Measurements from ENCODE around the gene FIZ1. TPM values are rescaled to one million over a fixed set of nuclear protein-coding genes. Genes with fewer than 3 reads are reported as not detected.

The FIZ1 gene
- total and polyA plus RNA-seq, 8 donors: 6.8 to 12.6 (median 10.3) TPM

GRCh38 chr19:55602104-55603001, 3.0 kb upstream of the FIZ1 start:
- 93% methylated on average over 60 of the region's 60 CpGs for WGBS, 2 donors
- Histone ChIP-seq H3K27ac (no peak overlapping the region), H3K27me3 (no peaks in the 10 kb centered on the region), H3K4me3 (no peak overlapping the region), H3K9me3 (no peaks in the 10 kb centered on the region), H3K4me1 (peaks cover 0 to 20% (median 0%) of the 10 kb centered on the region in 3 donors), H3K36me3 (no peaks in the 10 kb centered on the region)
- DNase-seq: peak in 5 of 6 donors; percentile 39 to 83 (median 60)
- TF ChIP-seq CTCF (IDR thresholded peaks at IDR 0.05): no peak
- intact Hi-C loops (cut with DNase I): no loop called here
- ATAC-seq: no peak
- no peak for FAIRE-seq

GRCh38 chr19:55601084-55601483, 1.8 kb upstream of the FIZ1 start:
- ATAC-seq: no peak
- no peak for TF ChIP-seq CTCF (IDR thresholded peaks at IDR 0.05)
- Histone ChIP-seq H3K9me3 (no peaks in the 10 kb centered on the region), H3K27me3 (no peaks in the 10 kb centered on the region), H3K27ac (peak overlapping the region; percentile 83 to 98 (median 97)), H3K4me3 (peak overlapping the region; percentile 62 to 86 (median 78)), H3K4me1 (peaks cover 0 to 13% (median 0%) of the 10 kb centered on the region in 3 donors), H3K36me3 (peaks cover 0 to 6% (median 0%) of the 10 kb centered on the region in 3 donors)
- intact Hi-C loops (cut with DNase I): no loop called here
- FAIRE-seq: no peak
- WGBS, 2 donors: 32 to 49% methylated on average over 4 of the region's 4 CpGs
- no peak for DNase-seq

- Histone ChIP-seq H3K4me1 (peaks cover 0 to 13% (median 0%) of the 10 kb centered on the region in 3 donors), H3K36me3 (peaks cover 0 to 11% (median under 1%) of the 10 kb centered on the region in 3 donors), H3K4me3 (peak overlapping the region; percentile 62 to 86 (median 78)), H3K27ac (peak overlapping the region; percentile 83 to 98 (median 97)), H3K27me3 (no peaks in the 10 kb centered on the region), H3K9me3 (no peaks in the 10 kb centered on the region)
- WGBS, 2 donors: 3 to 7% methylated on average over 10 to 15 of the region's 15 CpGs
- intact Hi-C loops (cut with DNase I): no loop called here
- ATAC-seq (no peak), FAIRE-seq (no peak), DNase-seq (no peak)
- no peak for TF ChIP-seq CTCF (IDR thresholded peaks at IDR 0.05)
These were observed 1.3 kb upstream of the FIZ1 start for GRCh38 chr19:55600662-55601028.

GRCh38 chr19:55599842-55600661, 735 bp upstream of the FIZ1 start, which contains the start of gene ZNF524:
TSS of gene ZNF524 (plus strand) at chr19:55600288. CDS start at chr19:55602113, 1,825 bp downstream.
- DNase-seq: peak; percentile 85 to 94 (median 88)
- Histone ChIP-seq H3K27me3 (no peaks in the 10 kb centered on the region), H3K36me3 (peaks cover 0 to 15% (median 3%) of the 10 kb centered on the region in 3 donors), H3K9me3 (no peaks in the 10 kb centered on the region), H3K27ac (peak within 1 kb of the TSS; percentile 83 to 98 (median 97)), H3K4me1 (peaks cover 0 to 13% (median 0%) of the 10 kb centered on the region in 3 donors), H3K4me3 (peak within 1 kb of the TSS; percentile 62 to 86 (median 78))
- intact Hi-C loops (cut with DNase I): no loop called here
- TF ChIP-seq CTCF (IDR thresholded peaks at IDR 0.05): no peak
- FAIRE-seq: no peak
- peak; percentile 66 to 75 (median 70) for ATAC-seq
- 0 to 1% methylated on average over 48 to 93 of the region's 97 CpGs for WGBS, 2 donors

Data from pancreas (tissue), 10 donors.